Subcutaneous adipose tissue (tissue), 4 donors: Measurements from ENCODE around the gene TMEM72. TPM values are rescaled to one million over a fixed set of nuclear protein-coding genes. Genes with fewer than 3 reads are reported as not detected.

Source experiments
- total RNA-seq, 4 donors: library from RNA; depleted of rRNA; stranded (reverse); fragments of >200 nt; gene quantifications; one replicate each; pipeline ENCODE4 v1.1.0, GENCODE V29; 2016
- TF ChIP-seq, protein P1 (sequence below): fragments of 450-650 bp; IDR thresholded peaks from one replicate; pipeline ENCODE4 v1.5.1; 2016; ENCODE audit warnings: low read depth, mild to moderate bottlenecking, control low read depth, antibody characterized with exemption, moderate library complexity

TMEM72 gene
- total RNA-seq, 4 donors from 2014 or later = not detected

DNA sequence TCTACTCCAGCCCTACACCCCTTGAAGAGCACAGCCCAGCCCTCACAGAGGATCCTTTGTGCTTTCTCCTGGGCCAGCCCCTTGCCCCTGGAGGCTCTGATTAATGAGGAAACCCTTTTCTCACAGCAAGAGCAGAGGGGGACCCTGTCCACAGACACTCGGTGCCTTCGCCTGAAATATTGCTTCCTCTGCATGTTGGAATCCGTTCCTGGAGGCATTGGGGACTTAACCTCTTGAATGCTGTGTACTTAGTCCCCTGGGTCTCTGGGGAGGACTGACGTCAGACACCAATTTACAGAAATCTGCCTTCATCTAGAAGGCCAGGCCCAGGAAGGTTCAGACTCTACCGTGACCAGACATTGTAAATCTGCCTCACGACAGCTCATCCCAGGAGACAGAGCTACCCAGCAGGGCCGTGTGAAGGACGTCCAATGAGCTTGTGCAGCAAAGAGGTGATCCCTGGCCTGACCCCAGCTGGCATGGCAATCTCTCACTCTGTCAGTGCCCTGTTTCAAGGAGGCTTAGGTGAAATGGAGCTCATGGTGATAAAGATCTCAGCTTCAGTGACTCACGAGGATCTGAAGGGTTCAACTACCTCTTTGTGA, 8.1 kb upstream of the TMEM72 start:
- TF ChIP-seq, protein P1, sequence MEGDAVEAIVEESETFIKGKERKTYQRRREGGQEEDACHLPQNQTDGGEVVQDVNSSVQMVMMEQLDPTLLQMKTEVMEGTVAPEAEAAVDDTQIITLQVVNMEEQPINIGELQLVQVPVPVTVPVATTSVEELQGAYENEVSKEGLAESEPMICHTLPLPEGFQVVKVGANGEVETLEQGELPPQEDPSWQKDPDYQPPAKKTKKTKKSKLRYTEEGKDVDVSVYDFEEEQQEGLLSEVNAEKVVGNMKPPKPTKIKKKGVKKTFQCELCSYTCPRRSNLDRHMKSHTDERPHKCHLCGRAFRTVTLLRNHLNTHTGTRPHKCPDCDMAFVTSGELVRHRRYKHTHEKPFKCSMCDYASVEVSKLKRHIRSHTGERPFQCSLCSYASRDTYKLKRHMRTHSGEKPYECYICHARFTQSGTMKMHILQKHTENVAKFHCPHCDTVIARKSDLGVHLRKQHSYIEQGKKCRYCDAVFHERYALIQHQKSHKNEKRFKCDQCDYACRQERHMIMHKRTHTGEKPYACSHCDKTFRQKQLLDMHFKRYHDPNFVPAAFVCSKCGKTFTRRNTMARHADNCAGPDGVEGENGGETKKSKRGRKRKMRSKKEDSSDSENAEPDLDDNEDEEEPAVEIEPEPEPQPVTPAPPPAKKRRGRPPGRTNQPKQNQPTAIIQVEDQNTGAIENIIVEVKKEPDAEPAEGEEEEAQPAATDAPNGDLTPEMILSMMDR = no peak

DNA sequence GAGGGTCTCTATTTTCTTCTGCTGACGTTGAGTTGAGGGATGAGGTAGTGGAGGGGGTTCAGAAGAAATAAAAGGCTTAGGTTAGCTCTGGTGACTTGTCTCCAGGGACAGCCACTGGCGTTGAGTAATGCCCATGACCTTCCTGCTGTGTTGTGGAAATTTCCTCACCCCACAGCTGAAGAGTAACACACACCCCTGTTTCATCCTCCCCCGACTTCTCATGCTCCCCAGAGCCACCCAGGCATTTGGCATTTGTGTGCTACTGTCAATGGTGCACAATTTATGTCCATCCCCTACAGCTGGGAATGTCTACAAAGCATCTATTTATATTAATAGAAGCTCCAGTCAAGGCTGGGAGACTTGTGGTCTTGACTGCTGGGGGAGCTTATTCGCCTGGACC, 4.7 kb upstream of the TMEM72 start:
- TF ChIP-seq, protein P1 = no peak

DNA sequence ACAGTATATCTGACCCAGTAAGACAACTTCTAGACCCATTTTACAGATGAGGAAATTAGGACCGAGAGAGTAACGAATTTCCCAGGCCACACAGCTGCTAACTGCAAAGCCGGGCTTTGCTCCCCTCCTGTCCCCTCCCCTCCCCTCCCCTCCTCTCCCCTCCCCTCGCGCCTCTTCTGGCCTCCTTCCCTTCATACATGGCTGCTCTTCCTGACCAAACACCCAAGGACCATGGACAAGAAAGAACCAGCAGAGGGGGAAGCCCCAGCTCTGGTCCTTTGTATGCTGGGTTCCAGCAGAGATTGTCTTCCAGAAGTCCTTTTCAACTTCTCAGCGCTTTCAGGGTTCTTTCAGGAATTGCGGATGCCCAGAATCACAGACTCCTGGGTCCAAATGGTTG, 3.6 kb upstream of the TMEM72 start:
- TF ChIP-seq, protein P1 = no peak

DNA sequence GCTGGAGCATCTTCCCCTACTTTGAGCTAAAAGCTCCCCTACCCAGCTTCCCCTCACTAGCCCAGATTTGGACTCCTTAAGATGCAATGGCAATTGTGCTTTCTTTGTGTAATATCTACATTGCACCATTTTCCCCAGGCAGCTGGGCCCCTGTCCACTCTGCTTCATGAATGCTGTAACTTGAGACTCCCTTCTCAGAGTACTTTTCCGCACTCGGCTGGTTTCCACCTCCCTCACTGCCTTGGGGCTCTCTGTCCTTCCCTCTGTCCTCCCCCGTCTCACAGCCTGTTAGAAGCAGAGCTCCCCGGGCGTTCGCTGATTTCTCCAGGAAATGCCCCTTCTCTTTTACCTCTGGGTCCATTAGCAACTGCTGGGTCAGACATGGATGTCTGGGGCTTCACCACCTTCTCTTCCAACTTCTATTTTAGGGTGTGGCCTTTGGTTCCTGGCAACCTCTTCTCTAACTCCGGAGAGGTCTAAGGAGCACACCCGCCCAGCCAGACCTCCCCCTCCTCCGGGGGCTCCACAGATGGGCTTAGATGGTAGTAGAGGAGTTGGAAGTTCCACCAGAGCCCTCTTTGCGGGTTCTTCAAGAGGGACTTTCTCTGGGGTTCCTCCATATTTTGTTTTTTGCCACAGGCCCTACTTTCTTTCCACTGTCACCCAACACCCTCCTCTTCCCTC, 2.9 kb upstream of the TMEM72 start:
- TF ChIP-seq, protein P1 = no peak

DNA sequence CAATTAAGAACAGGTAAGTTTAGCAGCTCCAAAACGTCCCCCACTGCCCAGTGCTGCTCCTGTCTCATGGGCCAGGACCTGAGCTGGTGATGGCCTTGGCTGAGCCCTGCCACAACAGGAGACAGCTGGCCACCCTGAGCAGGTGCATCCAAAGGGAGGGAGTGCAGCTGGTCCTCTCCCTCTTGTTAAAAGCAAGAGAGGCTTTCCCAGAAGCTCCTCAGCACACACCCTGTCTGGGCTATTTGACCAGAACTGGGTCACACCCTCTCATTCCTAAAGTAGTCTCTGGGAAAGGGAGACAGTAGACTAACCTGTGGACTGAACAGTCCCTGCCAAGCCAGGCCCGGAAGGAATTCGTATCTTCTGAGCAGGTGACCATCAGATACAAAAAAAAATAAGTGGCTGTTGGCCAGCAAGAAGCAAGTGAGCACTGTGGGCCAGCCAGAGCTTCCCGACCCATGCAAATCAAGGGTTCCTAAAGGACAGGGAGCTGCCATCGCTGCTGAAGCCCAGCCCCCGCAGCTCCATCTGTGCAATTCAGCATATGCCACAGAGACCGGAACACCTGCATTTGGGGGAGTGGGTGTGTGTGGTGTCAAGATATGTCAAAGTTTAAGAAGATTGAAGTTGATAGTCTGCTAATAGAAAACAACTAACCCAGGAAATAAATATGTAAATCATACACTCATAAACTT, 2.1 kb upstream of the TMEM72 start:
- TF ChIP-seq, protein P1 = no peak

DNA sequence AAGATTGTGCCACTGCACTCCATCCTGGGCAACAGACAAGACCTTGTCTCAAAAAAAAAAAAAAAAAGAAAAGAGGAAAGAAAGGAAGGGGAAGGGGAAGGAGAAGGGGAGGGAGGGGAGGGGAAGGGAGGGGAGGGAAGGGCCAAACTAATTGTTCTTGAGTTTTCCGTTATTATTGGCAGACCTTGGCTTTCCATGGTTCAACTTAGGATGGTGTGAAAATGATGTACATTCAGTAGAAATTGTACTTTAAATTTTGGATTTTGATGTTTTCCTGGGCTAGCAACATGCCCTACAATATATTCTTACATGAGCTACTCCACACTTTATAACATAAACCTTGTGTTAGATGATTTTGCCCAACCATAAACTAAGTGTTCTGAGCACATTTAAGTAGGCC, 1.2 kb upstream of the TMEM72 start:
- TF ChIP-seq, protein P1 = no peak

DNA sequence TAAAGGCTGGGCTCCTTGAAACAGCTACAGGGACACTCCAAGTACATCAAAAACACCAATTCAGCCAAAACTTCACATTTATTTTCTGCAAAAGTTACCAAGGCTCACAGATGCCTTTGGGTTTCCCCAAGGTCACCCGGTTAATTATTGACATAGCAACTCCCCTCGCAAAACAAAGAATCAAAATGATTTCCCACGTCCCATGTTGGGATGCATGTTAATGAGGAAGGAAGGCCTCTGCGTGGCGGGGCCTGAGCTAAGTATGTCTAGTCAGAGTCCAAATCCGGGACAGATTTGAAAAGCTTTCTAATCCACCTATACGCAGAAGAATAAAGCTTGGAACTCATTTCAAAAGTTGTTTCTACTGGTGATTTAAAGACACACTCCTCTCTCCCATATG, 535 bp upstream of the TMEM72 start:
- TF ChIP-seq, protein P1 = no peak
